Activated CD8-positive, alpha-beta T cell treated with anti-CD3 and anti-CD28 coated beads for 36 hours (primary cell): ENCODE data around the gene SLC39A3. TPM values are rescaled to one million over a fixed set of nuclear protein-coding genes. Genes with fewer than 3 reads are reported as not detected.

Experiments
- ATAC-seq: fragments of 200-7000 bp; cut with Tn5 transposase; one replicate; pipeline ENCODE4 v1.10.0; 2021; ENCODE audit warnings: mild to moderate bottlenecking, moderate library complexity
- CTCF ChIA-PET: fragments of 350-600 bp; sonication (Branson Sonifier 250); formaldehyde crosslinking; loops from one replicate; lab custom pipeline; 2021; ENCODE audit warnings: antibody characterized with exemption; lab: Charles Lee
- POLR2A ChIA-PET: fragments of 350-600 bp; sonication (Branson Sonifier 250); formaldehyde crosslinking; loops from one replicate; lab custom pipeline; 2021; ENCODE audit warnings: antibody characterized with exemption; lab: Charles Lee
- DNase-seq: peaks from one replicate; pipeline ENCODE4 v3.0.0-alpha.2; 2020
- H3K27ac Mint-ChIP-seq: one replicate; pipeline ENCODE4 v1.8.0; 2021; ENCODE audit warnings: mild to moderate bottlenecking, mixed read lengths
- H3K27me3 Mint-ChIP-seq: one replicate; pipeline ENCODE4 v1.8.0; 2021; ENCODE audit warnings: mixed read lengths
- H3K36me3 Mint-ChIP-seq: one replicate; pipeline ENCODE4 v1.8.0; 2021; ENCODE audit warnings: low read depth, mixed read lengths
- H3K4me1 Mint-ChIP-seq: one replicate; pipeline ENCODE4 v1.8.0; 2021; ENCODE audit warnings: low read depth, mixed read lengths
- H3K4me3 Mint-ChIP-seq: one replicate; pipeline ENCODE4 v1.8.0; 2021; ENCODE audit warnings: mild to moderate bottlenecking, moderate library complexity, mixed read lengths
- H3K9me3 Mint-ChIP-seq: one replicate; pipeline ENCODE4 v1.8.0; 2021; ENCODE audit warnings: mixed read lengths
- intact Hi-C: fragments of 100-400 bp; cut with micrococcal nuclease; formaldehyde crosslinking; loops from one replicate; pipeline ENCODE4 v1.10.0; 2022
- total RNA-seq, 2 experiments: library from RNA; stranded (reverse); gene quantifications; one replicate each; pipeline ENCODE4 v1.2.3, GENCODE V29; 2021
- TF ChIP-seq, protein P1 (sequence below): fragments of 200-600 bp; IDR thresholded peaks from one replicate; pipeline ENCODE4 v1.8.0; 2022; ENCODE audit warnings: antibody characterized with exemption, mild to moderate bottlenecking

SLC39A3 gene
- total RNA-seq, 2 experiments from 2014 or later, result 35.5 to 38.1 TPM

GRCh38 chr19:2763687-2764086 is 23.9 kb upstream of the SLC39A3 start:
- intact Hi-C loops, result no loop called here
- ChIA-PET CTCF (no interaction called here), POLR2A (no interaction called here)
- TF ChIP-seq, protein P1, sequence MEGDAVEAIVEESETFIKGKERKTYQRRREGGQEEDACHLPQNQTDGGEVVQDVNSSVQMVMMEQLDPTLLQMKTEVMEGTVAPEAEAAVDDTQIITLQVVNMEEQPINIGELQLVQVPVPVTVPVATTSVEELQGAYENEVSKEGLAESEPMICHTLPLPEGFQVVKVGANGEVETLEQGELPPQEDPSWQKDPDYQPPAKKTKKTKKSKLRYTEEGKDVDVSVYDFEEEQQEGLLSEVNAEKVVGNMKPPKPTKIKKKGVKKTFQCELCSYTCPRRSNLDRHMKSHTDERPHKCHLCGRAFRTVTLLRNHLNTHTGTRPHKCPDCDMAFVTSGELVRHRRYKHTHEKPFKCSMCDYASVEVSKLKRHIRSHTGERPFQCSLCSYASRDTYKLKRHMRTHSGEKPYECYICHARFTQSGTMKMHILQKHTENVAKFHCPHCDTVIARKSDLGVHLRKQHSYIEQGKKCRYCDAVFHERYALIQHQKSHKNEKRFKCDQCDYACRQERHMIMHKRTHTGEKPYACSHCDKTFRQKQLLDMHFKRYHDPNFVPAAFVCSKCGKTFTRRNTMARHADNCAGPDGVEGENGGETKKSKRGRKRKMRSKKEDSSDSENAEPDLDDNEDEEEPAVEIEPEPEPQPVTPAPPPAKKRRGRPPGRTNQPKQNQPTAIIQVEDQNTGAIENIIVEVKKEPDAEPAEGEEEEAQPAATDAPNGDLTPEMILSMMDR, result no peak
- Mint-ChIP-seq H3K27me3 (no peaks in the 10 kb centered on the region), H3K9me3 (no peaks in the 10 kb centered on the region), H3K36me3 (peaks cover 28% of the 10 kb centered on the region), H3K4me3 (no peak overlapping the region), H3K27ac (no peak overlapping the region), H3K4me1 (no peaks in the 10 kb centered on the region)
- no peak for ATAC-seq
- no peak for DNase-seq

- no peaks in the 10 kb centered on the region for H3K27me3 Mint-ChIP-seq
- no peak for ATAC-seq
- ChIA-PET POLR2A (no interaction called here), CTCF (interaction anchor here (0.8 to 1.4 kb wide), 2 partner anchors 13 to 115 kb away, joined by 4 to 5 read pairs; no protein-coding TSS in a partner anchor)
- no peaks in the 10 kb centered on the region for H3K9me3 Mint-ChIP-seq
- intact Hi-C loops, result no loop called here
- H3K27ac Mint-ChIP-seq, result no peak overlapping the region
- TF ChIP-seq, protein P1, result no peak
- H3K4me1 Mint-ChIP-seq, result no peaks in the 10 kb centered on the region
- H3K36me3 Mint-ChIP-seq, result peaks cover 30% of the 10 kb centered on the region
- no peak overlapping the region for H3K4me3 Mint-ChIP-seq
- no peak for DNase-seq
Observed at GRCh38 chr19:2762783-2763496, 23.1 kb upstream of the SLC39A3 start.

DNA sequence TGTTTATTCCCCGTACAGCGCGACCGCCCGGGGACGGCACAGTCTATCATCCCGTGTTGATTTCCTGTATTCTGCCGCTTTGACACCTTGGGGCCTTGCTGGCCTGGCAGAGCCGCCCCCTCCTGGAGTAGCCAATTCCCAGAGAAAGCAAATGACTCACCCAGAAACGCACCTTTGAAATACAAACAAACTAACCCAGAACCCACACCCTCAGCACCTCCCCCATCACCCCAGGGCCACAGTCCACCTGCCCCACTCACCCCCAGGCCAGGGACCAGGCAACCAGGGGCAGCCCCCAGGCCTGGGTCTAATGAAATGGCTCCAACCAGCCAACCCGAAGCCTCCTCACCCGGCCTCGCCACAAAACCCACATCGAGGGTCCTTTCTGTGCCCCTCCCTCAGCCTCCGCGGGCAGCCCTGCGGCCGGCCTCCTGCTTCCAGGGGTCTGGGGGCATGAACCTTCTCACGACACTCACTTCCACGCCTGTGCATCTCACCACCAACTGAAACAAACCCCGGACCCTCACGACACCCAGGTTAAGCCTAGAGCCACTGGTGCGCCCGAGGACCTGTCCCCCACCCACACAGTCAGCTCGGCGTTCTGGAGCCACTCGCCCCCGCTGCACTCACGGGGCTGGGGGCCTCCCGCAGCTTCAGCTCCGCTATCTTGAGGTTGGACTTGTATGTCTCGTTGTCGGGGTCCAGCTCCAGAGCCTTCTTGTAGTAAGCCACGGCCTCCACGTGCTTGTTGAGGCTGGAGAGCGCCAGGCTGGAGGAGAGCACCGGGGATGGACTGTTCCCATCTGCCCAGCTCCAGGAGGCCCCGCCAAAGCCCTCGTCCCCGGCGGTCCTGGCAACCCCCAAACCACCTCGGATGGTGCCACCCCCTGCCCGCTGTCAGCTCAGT is 22.3 kb upstream of the SLC39A3 start:
- no peaks in the 10 kb centered on the region for H3K4me1 Mint-ChIP-seq
- no peaks in the 10 kb centered on the region for H3K27me3 Mint-ChIP-seq
- ChIA-PET CTCF (interaction anchor here (0.8 to 1.4 kb wide), 2 partner anchors 13 to 114 kb away, joined by 4 to 5 read pairs; no protein-coding TSS in a partner anchor), POLR2A (no interaction called here)
- TF ChIP-seq, protein P1, result no peak
- no peak overlapping the region for H3K27ac Mint-ChIP-seq
- ATAC-seq, result no peak
- no peak for DNase-seq
- H3K4me3 Mint-ChIP-seq, result no peak overlapping the region
- H3K9me3 Mint-ChIP-seq, result no peaks in the 10 kb centered on the region
- peaks cover 30% of the 10 kb centered on the region for H3K36me3 Mint-ChIP-seq
- intact Hi-C loops, result no loop called here

GRCh38 chr19:2761309-2761677 is 21.5 kb upstream of the SLC39A3 start:
- Mint-ChIP-seq H3K9me3 (no peaks in the 10 kb centered on the region), H3K4me3 (no peak overlapping the region), H3K4me1 (no peaks in the 10 kb centered on the region), H3K27ac (no peak overlapping the region), H3K27me3 (no peaks in the 10 kb centered on the region), H3K36me3 (peaks cover 28% of the 10 kb centered on the region)
- ChIA-PET POLR2A (no interaction called here), CTCF (interaction anchor here (3.4 kb wide), 1 partner anchor 113 kb away, joined by 10 read pairs; no protein-coding TSS in a partner anchor)
- intact Hi-C loops, result no loop called here
- ATAC-seq, result no peak
- DNase-seq, result no peak
- TF ChIP-seq, protein P1, result no peak
